Adrenal gland (tissue), 12 donors: ENCODE data around the gene HHIPL1. TPM values are rescaled to one million over a fixed set of nuclear protein-coding genes. Genes with fewer than 3 reads are reported as not detected.

Experiments
- DNase-seq, 7 donors: peaks; one replicate each; pipeline ENCODE4 v3.0.0-alpha.2; 2019 to 2020
- H3K27ac ChIP-seq, 5 donors: fragments of 200-600 bp; sonication (generic) in 4 of 5; 1 replicate in 3 of 5; 2 replicates in 2 of 5; pipeline versions ENCODE4 v1.5.1 to v1.8.0; 2016 to 2020; ENCODE audit warnings: mild to moderate bottlenecking in 1 of 5
- H3K27me3 ChIP-seq: fragments of 200-600 bp; 2 replicates; pipeline ENCODE4 v1.8.0; 2021
- H3K36me3 ChIP-seq, 2 donors: fragments of 200-600 bp; replicated peaks in 1 of 2; 1 replicate in 1 of 2; 2 replicates in 1 of 2; pipeline versions ENCODE4 v1.5.1 to v1.8.0; 2018 to 2022
- H3K4me1 ChIP-seq, 2 donors: fragments of 200-600 bp; replicated peaks in 1 of 2; 1 replicate in 1 of 2; 2 replicates in 1 of 2; pipeline versions ENCODE4 v1.5.1 to v1.8.0; 2018 to 2021
- H3K4me3 ChIP-seq, 4 donors: fragments of 200-600 bp; sonication (generic) in 3 of 4; one replicate each; pipeline ENCODE4 v1.5.1; 2016 to 2018
- H3K9me3 ChIP-seq, 3 donors: fragments of 200-600 bp; sonication (generic) in 1 of 3; replicated peaks in 1 of 3; 1 replicate in 2 of 3; 2 replicates in 1 of 3; pipeline versions ENCODE4 v1.5.1 to v1.8.0; 2016 to 2021
- POLR2A ChIP-seq, 2 donors: fragments of 450-650 bp; IDR thresholded peaks; one replicate each; pipeline ENCODE4 v1.6.1; 2017; ENCODE audit warnings: antibody characterized with exemption in 2 of 2, mild to moderate bottlenecking in 2 of 2, moderate library complexity in 1 of 2
- WGBS, 4 donors: extraction: QIAGEN DNeasy Blood & Tissue Kit in 2 of 4; methylation state at CpG; one replicate each; pipeline versions ENCODE4 v1.1.5 to v1.1.7; 2013 to 2017; 5-methylcytosine and 5-hydroxymethylcytosine counted together
- intact Hi-C, 2 donors: fragments of 100-400 bp; cut with DNase I; formaldehyde crosslinking; loops; one replicate each; pipeline versions ENCODE4 v1.14.1 to v1.15.0; 2022 to 2023
- polyA plus RNA-seq, 3 donors: library from polyadenylated mRNA; stranded (reverse); fragments of 200-250 nt in 2 of 3; fragments of 350-450 nt in 1 of 3; fragmentation: Illumina TruSeq in 1 of 3; extraction: RNeasy Lipid Tissue Mini Kit (QIAGEN cat#74804) in 1 of 3; gene quantifications; one replicate each; pipeline ENCODE4 v1.2.3, GENCODE V29; 2013 to 2014
- total RNA-seq, 9 donors: library from RNA; depleted of rRNA in 4 of 9; stranded (reverse); fragments of >200 nt in 4 of 9; fragments of 120-200 nt in 1 of 9; fragmentation: NEBNext Ultra II Directional in 1 of 9; extraction: Animal tissue kit (Norgen Biotek cat#: 25700) in 1 of 9; gene quantifications; one replicate each; pipeline versions ENCODE4 v1.1.0 to v1.2.4, GENCODE V29; 2013 to 2023
- TF ChIP-seq, protein P1 (sequence below), 6 experiments: fragments of 450-650 bp in 4 of 6; fragments of 200-600 bp in 2 of 6; sonication (generic) in 1 of 6; IDR thresholded peaks; 1 replicate in 5 of 6; 2 replicates in 1 of 6; pipeline versions ENCODE4 v1.5.1 to v1.8.0; 2016 to 2021; ENCODE audit warnings: antibody characterized with exemption in 6 of 6, mild to moderate bottlenecking in 2 of 6, moderate library complexity in 1 of 6
- donor health status: healthy with polysubstance abuse.
- donor health status: Bipolar disorder and iron deficiency.
- donor health status: DM: yes; HTN: yes; CAD: no.
- donor health status: DM: no; HTN: no; CAD: no.
- donor health status: DM: no; HTN: no; CAD: no.
- donor health status: DM: yes; HTN: yes; CAD: no.

HHIPL1 gene
- total and polyA plus RNA-seq, 12 donors: 0.20 to 2.9 (median 1.3) TPM

DNA sequence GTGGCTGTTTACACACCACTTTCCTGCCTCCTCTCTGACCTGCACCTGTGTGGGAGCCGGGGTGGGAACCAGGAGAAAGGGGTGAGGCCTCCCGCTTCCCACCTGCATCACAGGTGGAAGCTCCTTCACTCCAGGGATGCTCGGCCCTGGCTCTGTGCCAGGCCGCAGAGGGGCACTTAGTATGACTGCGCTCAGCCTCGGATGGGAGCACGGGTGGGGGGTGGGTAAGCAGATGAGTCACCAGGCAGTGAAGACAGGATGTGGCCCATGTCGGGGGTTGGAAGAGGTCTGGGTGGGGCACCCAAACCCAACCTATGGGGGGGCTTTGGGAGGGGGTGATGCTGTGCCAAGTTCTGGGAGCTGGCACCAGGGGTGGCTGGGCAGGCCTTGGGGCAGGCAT lies 31.7 kb downstream of the HHIPL1 start:
- Histone ChIP-seq H3K27me3 (no peaks in the 10 kb centered on the region), H3K27ac (no peak overlapping the region), H3K36me3 (no peaks in the 10 kb centered on the region), H3K9me3 (no peaks in the 10 kb centered on the region), H3K4me1 (no peaks in the 10 kb centered on the region), H3K4me3 (no peak overlapping the region)
- WGBS, 4 donors: 61 to 78% (median 62%) methylated on average over 8 of the region's 8 CpGs
- DNase-seq: no peak
- intact Hi-C loops: loop anchor here in 1 of 2 donors (5.0 kb wide), 1 partner anchor 211 kb away; no protein-coding TSS in a partner anchor
- TF ChIP-seq POLR2A (IDR thresholded peaks at IDR 0.05): no peak
- TF ChIP-seq, protein P1, sequence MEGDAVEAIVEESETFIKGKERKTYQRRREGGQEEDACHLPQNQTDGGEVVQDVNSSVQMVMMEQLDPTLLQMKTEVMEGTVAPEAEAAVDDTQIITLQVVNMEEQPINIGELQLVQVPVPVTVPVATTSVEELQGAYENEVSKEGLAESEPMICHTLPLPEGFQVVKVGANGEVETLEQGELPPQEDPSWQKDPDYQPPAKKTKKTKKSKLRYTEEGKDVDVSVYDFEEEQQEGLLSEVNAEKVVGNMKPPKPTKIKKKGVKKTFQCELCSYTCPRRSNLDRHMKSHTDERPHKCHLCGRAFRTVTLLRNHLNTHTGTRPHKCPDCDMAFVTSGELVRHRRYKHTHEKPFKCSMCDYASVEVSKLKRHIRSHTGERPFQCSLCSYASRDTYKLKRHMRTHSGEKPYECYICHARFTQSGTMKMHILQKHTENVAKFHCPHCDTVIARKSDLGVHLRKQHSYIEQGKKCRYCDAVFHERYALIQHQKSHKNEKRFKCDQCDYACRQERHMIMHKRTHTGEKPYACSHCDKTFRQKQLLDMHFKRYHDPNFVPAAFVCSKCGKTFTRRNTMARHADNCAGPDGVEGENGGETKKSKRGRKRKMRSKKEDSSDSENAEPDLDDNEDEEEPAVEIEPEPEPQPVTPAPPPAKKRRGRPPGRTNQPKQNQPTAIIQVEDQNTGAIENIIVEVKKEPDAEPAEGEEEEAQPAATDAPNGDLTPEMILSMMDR (IDR thresholded peaks at IDR 0.05): no peak

DNA sequence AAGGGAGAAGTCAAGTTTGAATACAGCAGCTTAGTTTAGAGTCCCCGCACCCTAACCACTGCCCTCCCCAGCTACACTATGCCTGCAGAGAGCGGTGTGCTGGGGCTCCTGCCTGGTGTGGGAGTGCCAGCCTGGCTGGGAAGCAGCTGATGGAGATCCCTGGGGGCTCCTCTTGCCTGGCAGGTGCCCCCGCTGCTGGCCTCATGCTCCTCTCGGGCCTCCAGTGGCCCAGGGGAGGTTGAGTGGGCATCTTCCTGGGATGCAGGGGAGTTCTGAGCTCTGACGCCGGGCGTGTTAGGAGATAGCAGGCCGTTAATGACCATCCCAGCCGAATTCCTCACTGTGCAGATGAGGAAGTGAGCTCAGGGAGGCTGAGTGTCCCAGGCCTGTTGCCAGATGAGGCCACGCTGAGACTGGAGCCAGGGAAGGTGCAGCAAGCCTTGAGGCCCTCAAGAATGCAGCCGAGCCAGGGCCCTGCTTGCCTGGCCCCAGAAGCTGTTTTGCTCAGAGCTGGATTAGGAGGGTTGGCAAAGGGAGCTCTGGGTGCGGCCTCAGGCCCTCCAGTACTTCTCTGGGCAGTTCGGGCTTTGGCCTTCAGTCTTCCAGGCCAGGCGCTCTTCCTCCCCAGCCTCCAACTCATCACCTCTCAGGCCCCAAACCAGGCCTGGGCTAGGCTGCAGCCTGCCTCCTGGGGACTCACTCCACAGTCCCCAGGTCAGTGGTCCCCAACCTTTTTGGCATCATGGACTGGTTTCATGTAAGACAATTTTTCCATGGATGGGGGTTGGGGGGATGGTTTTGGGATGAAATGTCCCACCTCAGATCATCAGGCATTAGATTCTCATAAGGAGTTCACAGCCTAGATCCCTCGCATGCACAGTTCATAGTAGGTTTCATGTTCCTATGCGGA lies 32.6 kb downstream of the HHIPL1 start:
- H3K27me3 ChIP-seq: no peaks in the 10 kb centered on the region
- no peak overlapping the region for H3K4me3 ChIP-seq
- H3K27ac ChIP-seq: no peak overlapping the region
- 83 to 94% (median 89%) methylated on average over 8 to 16 of the region's 16 CpGs for WGBS, 4 donors
- H3K36me3 ChIP-seq: no peaks in the 10 kb centered on the region
- intact Hi-C loops: loop anchor here in 1 of 2 donors (5.0 kb wide), 1 partner anchor 210 kb away; no protein-coding TSS in a partner anchor
- no peaks in the 10 kb centered on the region for H3K4me1 ChIP-seq
- DNase-seq: no peak
- TF ChIP-seq POLR2A (IDR thresholded peaks at IDR 0.05): no peak
- TF ChIP-seq, protein P1 (IDR thresholded peaks at IDR 0.05): no peak
- H3K9me3 ChIP-seq: no peaks in the 10 kb centered on the region

DNA sequence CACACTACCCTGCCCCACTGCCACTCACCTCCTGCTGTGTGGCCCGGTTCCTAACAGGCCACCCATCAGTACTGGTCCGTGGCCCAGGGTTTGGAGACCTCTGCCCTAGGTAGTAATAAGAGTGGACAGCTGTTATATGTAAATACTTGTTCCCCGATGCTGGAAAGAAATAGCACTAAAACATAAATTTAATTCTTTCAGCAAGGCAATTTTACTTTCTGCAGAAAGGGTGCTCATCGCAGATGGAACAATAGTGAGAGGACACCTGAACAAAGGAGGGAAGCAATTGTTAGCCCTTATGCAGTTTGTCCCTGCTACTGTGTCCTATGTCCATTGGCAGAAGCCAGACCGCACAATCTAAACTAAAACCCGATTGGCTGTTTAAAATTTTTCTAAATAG lies 33.3 kb downstream of the HHIPL1 start:
- 90 to 96% (median 95%) methylated on average over 6 of the region's 6 CpGs for WGBS, 4 donors

DNA sequence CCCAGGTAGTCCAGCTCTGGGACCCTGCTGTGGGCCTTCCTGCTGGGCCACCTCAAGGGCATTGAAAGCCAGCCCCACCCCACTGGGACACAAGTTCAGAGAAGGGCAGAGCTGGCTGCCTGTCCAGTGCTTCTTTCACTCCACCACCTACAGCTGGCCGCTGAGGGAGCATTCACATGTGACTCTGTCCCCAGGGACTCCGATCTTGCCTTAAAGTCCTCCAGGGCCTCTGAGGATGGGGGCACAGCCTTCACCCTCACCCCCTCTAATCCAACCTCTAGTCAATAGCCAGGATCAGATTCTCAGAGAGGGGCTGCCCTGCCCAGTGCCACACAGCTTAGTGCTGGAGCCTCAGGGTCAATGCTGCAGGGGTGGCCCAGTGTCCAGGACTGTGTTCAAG lies 34.2 kb downstream of the HHIPL1 start:
- Histone ChIP-seq H3K4me3 (no peak overlapping the region), H3K27ac (no peak overlapping the region), H3K9me3 (no peaks in the 10 kb centered on the region), H3K27me3 (no peaks in the 10 kb centered on the region), H3K4me1 (peaks cover 7 to 9% of the 10 kb centered on the region in 2 donors), H3K36me3 (no peaks in the 10 kb centered on the region)
- peak in 1 of 7 donors; percentile 7 for DNase-seq
- intact Hi-C loops: loop anchor here in 1 of 2 donors (5.0 kb wide), 1 partner anchor 208 kb away; no protein-coding TSS in a partner anchor
- TF ChIP-seq, protein P1 (IDR thresholded peaks at IDR 0.05): no peak
- no peak for TF ChIP-seq POLR2A (IDR thresholded peaks at IDR 0.05)
- 86 to 100% (median 91%) methylated on average over 2 of the region's 2 CpGs for WGBS, 4 donors

More for the DNA sequence above, 33.3 kb downstream of the HHIPL1 start:
- Histone ChIP-seq H3K4me1 (peaks cover 4% of the 10 kb centered on the region in 2 donors), H3K36me3 (no peaks in the 10 kb centered on the region), H3K27ac (no peak overlapping the region), H3K4me3 (no peak overlapping the region), H3K9me3 (no peaks in the 10 kb centered on the region), H3K27me3 (no peaks in the 10 kb centered on the region)
- DNase-seq: no peak
- TF ChIP-seq POLR2A (IDR thresholded peaks at IDR 0.05): no peak
- TF ChIP-seq, protein P1 (IDR thresholded peaks at IDR 0.05): no peak
- intact Hi-C loops: loop anchor here in 1 of 2 donors (5.0 kb wide), 1 partner anchor 209 kb away; no protein-coding TSS in a partner anchor
